ENCODE results near the gene ARFIP2. TPM values are rescaled to one million over a fixed set of nuclear protein-coding genes. Genes with fewer than 3 reads are reported as not detected.
A peak's percentile ranks its signal among the peaks of the same experiment; 100 is the strongest.
"Not testable (repeated sequence)": the region's sequence is repeated elsewhere in the genome, so short reads cannot be mapped to it uniquely, and the experiment has no call there.

The ARFIP2 gene
- 46.6 and 47.0 TPM in 2 replicates for total RNA-seq

GRCh38 chr11:6481012-6481923 lies at the start of gene ARFIP2, which contains the start of gene TIMM10B:
TSS of gene ARFIP2 (minus strand) at chr11:6481331. CDS start at chr11:6480421, 910 bp downstream.
TSS of gene TIMM10B (plus strand) at chr11:6481501. CDS start at chr11:6481517, 16 bp downstream.
- DNase-seq: peak; percentile 99

- DNase-seq: no peak
Measured at GRCh38 chr11:6530848-6531247, 49.7 kb upstream of the ARFIP2 start.

- no peak for DNase-seq
Measured at GRCh38 chr11:6529266-6529665, 48.1 kb upstream of the ARFIP2 start.

- no peak for DNase-seq
Measured at GRCh38 chr11:6526411-6527135, 45.4 kb upstream of the ARFIP2 start.

GRCh38 chr11:6523253-6523652 lies 42.1 kb upstream of the ARFIP2 start:
- DNase-seq: peak; percentile 52

GRCh38 chr11:6521946-6522345 lies 40.8 kb upstream of the ARFIP2 start:
- DNase-seq: not testable (repeated sequence)

- no peak for DNase-seq
Measured at GRCh38 chr11:6520265-6520664, 39.1 kb upstream of the ARFIP2 start.

GRCh38 chr11:6516865-6517264 lies 35.7 kb upstream of the ARFIP2 start:
- DNase-seq: no peak

GRCh38 chr11:6505577-6506240 lies 24.6 kb upstream of the ARFIP2 start:
- DNase-seq: peak; percentile 82

GRCh38 chr11:6504166-6504565 lies 23.0 kb upstream of the ARFIP2 start:
- DNase-seq: no peak

GRCh38 chr11:6502382-6502781 lies 21.3 kb upstream of the ARFIP2 start:
- DNase-seq: no peak

- no peak for DNase-seq
Measured at GRCh38 chr11:6498544-6498943, 17.4 kb upstream of the ARFIP2 start.

- no peak for DNase-seq
Measured at GRCh38 chr11:6498121-6498520, 17.0 kb upstream of the ARFIP2 start.

GRCh38 chr11:6497069-6497839 lies 16.1 kb upstream of the ARFIP2 start, which contains the start of gene DNHD1:
TSS of gene DNHD1 (plus strand) at chr11:6497280. CDS start at chr11:6498216, 936 bp downstream.
- no peak for DNase-seq

- no peak for DNase-seq
Measured at GRCh38 chr11:6489306-6489705, 8.2 kb upstream of the ARFIP2 start.

- no peak for DNase-seq
Measured at GRCh38 chr11:6488821-6489220, 7.7 kb upstream of the ARFIP2 start.

- no peak for DNase-seq
Measured at GRCh38 chr11:6488342-6488741, 7.2 kb upstream of the ARFIP2 start.

- DNase-seq: no peak
Measured at GRCh38 chr11:6486938-6487337, 5.8 kb upstream of the ARFIP2 start.

- DNase-seq: no peak
Measured at GRCh38 chr11:6486256-6486655, 5.1 kb upstream of the ARFIP2 start.

- DNase-seq: no peak
Measured at GRCh38 chr11:6485661-6486060, 4.5 kb upstream of the ARFIP2 start.

- no peak for DNase-seq
Measured at GRCh38 chr11:6483015-6483414, 1.9 kb upstream of the ARFIP2 start.

- DNase-seq: no peak
Measured at GRCh38 chr11:6482441-6482840, 1.3 kb upstream of the ARFIP2 start.

Data from dermis blood vessel endothelial cell (primary cell).